ENCODE data around the gene RBM17.
"Not testable (repeated sequence)": the region's sequence is repeated elsewhere in the genome, so short reads cannot be mapped to it uniquely, and the experiment has no call there.

Gene RBM17, protein sequence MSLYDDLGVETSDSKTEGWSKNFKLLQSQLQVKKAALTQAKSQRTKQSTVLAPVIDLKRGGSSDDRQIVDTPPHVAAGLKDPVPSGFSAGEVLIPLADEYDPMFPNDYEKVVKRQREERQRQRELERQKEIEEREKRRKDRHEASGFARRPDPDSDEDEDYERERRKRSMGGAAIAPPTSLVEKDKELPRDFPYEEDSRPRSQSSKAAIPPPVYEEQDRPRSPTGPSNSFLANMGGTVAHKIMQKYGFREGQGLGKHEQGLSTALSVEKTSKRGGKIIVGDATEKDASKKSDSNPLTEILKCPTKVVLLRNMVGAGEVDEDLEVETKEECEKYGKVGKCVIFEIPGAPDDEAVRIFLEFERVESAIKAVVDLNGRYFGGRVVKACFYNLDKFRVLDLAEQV

DNA sequence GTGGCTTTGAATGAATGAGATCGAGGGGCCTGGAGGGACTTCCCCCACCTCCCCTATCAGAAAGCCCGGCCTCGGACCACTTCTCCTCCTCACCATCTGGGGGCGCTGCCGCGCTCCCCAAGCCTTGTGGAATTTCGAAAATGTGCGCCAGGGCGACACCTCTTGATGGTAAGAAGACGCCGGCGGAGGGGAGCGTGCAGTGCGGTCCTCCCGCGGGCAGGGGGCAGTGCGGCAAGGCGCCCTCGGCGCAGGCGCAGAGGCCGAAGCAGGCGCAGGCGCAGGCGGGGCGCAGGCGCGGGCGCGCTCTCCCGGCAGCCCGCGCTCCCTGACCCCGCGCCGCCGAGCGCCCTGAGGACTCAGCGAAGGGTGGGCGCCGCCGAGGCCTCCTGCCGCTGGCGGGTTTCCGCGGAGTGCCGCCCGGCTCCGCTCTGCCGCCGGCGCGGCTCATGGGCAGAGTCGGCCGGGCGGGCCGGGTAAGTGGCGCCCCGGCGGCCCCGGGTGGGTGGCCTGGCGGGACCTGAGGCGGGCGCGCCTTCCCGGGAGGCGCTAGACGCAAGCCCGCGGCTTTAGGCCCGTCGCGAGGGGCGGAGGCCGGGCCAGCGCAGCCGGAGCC, at the start of gene RBM17:
Gene RBM17 (plus strand): TSS at position 314 of the 613 bp plus-strand sequence. CDS start 8,032 bp downstream, outside the sequence.
- peak; percentile 98 for DNase-seq

DNA sequence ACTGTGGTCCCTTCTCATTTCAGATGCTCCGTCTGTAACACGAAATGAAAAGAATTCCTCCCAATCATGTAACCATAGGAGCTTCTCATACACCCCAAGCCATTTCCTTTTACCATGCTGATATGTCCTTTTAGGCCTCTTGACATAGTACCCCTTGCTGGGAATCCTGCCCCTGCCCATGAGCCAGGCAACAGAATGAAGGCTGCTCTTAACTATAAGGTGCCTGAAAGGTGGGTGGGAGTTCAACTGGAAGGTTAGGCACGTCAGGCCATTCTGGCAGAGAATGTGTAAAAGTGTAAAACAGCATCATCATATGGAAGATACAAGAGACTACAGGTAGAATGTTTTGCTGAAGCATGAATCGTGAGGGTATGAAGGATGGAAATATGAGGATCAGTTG, 49.1 kb upstream of the RBM17 start:
- no peak for DNase-seq

DNA sequence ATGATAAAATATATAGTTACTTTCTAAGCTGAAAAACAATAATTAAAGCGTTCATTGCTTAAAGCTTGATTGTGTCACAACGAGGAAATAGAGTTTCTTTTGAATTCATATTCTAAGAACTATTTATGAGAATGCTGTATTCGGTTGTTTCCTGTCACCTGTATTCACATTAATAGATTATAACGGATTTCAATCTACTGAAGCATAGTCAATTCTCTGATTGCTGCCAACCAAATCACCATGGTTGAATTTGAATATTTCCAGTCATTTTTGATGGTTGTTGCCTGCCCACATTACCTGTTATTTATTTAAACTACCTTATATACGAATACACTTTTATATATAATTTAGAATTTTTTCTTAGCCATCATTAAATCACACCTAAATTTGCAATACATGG, 48.6 kb upstream of the RBM17 start:
- no peak for DNase-seq

DNA sequence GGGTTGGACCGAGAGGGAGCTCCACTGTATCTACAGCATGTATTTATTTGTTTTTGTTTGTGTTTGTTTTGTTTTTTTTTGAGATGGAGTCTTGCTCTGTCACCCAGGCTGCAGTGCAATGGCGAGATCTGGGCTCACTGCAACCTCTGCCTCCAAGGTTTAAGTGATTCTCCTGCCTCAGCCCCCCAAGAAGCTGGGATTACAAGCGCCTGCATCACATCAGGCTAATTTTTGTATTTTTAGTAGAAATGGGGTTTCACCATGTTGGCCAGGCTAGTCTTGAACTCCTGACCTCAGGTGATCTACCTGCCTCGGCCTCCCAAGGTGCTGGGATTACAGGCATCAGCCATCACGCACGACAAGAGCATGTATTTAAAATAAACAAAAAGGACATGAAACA, 45.5 kb upstream of the RBM17 start:
- DNase-seq = not testable (repeated sequence)

DNA sequence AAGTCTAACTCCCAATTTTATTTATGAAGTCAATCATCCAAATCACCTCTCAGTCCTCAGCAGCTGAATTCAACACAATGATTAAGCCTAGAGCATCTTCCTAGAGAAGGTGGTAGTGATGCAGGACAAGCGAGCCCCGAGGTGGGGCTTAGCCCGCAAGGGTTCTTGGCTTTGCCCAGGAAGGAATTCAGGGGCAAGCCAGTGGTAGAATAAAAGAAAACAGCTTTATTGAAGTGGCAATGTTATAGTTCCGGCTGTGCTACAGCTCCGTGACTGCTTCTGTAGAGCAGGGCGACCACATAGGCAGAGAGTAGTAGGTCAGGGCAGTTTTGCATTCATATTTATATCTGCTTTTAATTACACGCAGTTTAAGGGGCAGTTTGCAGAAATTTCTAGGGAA, 44.8 kb upstream of the RBM17 start:
- no peak for DNase-seq

DNA sequence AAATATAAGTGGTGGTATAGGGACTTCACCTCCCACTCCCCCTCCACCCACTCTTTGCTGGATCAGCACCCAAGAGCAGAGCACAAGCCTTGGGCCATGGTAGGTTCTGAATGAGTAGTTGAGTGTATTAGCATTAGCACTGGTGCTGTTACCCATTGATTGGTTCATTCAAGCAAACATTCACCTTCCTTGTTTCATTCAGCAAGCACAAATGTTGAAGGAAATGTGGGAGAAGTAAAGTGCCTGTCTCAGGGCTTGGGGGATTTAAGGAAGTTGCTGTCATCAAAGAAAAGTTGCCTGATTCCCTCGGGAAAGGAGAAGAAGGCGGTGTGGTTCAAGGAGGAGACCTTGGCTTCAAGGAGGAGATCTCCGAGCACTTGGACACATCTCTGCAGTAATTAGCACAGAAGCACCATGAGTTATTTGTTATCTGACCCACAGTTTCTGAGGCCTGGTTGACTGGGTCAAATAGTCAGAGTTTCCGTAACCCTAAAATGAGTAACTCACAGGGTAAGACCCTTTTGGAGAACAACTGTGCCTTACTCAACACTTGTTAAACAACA, 44.0 kb upstream of the RBM17 start:
- DNase-seq = no peak

DNA sequence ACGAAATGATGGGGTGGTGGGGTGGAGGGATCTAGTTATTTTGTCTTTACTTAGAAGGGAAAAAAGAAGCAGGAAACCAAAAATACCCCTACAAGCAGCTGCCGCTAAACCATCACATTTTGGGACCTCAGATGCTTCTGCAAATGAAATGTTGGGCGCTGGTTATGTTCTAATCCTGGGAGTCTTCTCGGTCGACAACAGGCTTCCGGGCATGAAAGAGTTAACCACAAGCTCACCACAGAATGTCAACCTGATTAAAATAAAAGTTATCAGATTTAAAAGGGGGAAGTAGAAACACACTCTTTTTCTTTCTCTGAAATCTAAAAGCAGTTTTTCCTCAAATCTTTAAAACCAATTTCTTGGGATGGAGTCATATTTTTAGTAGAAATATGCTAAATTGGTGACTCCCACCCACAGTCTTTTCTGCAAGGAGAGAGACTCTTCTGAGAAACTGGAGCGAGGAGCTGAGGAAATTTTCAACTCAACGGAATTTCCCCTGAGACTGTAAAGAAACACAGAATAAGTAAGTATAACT, 43.5 kb upstream of the RBM17 start:
- DNase-seq = no peak

DNA sequence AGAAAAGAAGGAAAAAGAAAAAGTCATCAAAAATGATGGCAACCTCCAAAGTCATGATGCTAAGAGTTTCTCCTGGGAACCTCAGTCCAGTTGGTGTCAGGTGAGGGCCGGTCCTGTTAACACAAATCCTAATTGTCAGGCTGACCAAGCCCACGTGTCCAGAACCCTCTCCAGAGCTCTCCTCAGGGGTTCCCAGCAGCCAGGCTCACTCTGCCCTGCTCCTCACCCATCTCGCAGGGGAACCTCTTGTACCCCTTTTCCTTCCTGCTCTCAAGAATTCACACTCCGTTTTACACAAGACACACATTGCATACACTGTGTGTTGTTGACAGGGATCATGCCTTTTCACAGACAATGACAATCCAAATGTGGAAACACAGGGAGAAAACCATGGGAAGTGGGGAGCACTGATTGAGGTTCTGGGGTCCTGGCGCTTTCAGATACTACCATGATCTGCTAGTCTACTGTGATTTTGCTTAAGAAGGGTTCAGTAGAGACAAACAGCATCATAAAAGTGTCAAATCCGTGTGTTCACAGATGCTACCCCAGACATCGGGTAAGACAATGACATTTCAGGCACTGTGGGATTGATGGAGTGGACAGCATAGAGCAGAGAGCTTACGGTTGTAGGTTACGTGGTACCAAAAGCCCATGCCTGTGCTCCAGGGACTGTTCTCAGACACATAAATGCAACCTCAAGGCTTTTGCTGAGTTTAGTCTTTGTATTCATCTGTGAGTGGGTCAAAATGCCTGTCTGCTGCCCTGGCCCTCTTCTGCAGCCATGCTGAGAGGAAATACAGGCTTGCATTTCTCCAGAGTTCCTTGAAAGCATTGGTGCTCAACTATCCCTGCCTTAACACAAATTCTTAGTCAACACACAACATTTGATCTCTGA, 42.7 kb upstream of the RBM17 start:
- no peak for DNase-seq

DNA sequence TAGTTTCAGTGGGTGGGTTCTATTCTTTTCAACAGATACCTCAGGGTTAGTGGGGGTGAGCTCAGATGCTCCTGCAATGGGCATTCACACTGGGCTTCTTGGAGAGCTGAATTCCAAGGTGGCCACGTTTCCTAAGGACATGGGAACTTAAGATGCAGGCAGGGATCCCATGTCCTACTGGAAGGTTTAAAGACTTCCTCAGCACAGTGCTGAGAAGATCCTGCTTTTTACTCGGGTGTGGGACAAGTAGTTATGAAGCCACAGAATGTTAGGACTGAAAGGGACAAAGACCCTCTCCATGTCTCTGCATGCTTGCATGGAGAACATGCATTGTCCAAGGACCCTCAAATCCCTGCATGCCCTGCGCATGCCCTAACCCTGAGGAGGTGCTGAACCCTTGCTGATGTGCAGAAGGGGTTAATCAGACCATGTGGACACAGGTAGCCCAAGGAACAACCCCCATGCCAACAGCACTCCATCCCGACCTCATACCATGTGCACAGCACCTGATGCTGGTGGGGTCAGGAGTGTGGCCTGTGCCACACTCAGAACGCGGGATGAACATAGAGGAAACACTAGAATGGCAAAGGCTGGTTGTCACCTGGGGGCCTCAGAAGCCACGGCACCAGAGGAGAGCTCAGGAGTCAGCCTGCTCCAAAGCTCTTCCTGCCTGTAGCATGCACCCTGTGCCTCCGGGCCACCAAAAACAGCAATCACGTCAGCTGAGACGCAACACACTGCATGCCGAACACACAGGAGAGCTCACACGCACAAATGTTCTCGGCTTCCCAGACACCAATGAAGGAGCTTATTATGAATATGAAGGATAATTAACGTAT, 41.8 kb upstream of the RBM17 start:
- DNase-seq = no peak

DNA sequence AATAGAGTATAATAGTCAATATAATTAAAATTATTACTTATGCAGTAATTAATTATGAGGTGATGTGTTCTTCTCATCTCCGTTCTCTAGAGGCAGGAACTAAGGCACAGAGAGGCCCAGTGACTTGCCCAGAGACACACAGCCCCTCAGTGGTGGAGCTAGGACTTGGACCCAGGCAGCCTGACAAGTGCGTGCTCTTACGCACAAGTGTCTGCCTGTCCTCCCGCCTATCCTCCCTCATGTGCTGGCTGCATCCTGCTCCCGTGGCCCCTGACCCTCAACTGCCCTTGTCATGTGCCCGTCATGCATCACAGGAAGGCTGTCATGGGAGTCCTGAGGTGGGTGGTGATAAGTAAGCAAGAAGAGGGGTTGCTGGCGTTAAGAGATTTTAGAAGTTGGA, 41.0 kb upstream of the RBM17 start:
- no peak for DNase-seq

DNA sequence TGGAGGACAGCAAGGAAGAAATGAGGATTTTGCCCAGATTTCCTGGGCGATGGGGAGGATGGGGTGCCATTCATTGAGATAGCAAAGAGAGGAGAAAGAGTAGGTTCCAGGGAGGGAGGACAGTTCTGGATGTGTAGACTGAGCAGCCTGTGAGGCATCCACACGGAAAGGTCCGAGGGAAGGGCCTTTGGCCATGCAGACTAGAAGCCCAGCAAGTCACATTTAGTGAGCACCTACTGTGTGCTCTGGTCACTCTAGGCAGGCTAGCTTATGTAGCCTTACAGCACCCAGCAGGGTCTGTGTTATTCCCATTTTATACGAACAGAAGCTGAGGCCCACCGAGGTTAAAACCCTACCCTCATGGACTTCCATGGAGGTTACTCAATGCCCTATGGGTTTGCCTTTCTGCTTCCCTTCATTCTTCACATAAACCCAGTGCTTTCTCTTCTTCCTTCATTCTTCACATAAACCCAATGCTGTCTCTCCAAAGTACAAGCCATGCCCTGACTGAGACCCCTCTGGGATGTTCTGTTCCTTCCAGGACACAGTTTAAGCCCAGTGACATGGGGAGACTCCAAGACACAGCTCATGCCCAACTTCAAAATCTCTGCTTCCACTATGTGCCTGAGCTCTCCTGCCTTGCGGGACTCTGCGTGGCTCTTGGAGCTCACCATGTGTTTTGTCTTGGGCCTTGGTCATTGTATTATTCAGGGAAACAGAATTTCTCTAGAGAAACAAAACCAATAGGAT, 40.4 kb upstream of the RBM17 start:
- no peak for DNase-seq

DNA sequence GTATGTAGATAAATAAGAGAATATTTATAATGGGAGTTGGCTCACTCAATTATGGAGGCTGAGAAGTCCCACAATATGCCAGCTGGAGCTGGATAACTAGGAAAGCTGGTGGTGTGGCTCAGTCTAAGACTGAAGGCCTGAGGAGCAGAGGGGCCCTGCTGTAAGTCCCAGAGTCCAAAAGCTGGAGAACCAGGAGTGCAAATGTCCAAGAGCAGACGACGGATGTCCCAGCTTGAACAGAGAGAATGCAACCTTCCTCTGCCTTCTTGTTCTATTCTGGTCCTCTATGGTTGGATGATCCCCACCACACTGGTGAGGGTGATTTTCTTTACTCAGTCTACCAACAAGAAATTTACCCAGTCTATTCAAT, 39.8 kb upstream of the RBM17 start:
- no peak for DNase-seq

DNA sequence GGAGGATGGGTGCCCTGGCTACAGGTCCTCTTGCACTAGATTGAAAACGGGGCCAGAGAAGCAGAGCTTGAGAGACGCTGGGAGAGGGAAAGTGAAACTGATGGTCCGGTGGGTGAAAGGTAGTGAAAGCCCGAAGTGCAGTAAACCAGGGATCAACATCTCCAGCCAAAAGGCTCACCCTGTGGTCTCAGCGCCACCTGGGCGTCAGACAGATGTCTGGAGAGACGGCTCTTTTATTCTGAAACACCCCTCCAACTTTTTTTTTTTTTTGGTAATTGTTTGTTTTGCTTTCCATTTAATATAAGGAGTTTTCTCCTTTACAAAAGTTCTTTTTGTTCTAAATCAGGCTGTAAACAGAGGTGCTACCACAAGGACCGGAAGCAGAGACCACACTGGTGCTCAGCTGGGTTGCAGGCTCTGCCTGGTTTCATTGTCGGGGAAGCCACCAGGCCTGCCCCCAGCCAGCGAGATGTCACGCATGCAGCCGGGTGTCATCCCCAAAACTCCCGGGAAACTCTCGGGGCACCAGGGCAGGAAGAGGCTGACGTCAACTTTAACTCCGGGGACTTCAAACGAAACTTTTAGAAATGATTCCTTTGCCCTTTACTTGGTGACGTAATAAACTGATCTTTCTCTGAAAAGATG, 37.9 kb upstream of the RBM17 start:
- DNase-seq = peak; percentile 96

DNA sequence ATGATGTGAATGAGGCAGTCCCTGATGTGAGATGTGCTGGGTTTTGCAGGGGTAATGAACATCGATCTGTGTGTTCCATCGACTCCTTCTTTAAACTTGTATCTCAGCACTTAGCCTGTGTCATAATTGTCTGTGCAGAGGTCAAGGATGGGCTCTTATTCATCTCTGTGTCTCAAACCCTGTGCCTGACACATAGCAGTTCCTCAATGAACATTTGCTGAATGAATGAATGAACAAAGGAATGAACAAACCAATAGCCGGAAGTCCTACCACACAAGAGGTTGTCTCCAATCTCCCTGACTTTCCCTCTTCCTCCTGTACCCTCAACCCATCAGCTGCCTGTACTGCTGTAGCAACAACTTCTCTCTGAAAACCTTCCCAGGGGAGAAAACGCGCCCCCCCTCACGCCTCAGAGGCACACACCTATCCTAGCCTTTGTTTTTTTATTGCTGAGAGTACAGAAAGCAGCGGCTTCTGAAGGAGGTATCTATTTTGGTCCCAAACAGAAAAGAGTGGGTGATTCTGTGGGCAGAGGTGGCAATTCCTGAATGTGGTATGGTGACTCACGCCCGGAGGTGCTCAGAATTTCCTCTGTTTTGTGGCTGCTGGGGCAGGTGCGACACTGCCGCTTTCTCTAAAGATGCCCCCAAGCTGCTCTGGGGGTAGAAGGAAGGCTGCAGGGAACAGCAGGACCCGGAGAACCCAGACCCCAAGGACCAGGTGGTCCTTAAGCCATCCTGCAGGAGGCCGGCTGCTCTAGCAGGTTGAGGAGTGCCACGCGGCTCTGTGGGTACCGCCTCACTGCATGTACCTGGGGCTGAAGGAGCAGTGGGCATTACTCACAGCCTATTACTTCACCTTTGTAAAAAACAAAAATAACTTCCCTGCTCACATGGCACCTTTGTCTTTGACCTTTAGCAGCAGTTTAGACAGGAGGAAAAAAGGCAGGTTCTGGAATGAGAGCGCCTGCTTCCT, 36.3 kb upstream of the RBM17 start:
- DNase-seq = peak; percentile 84

DNA sequence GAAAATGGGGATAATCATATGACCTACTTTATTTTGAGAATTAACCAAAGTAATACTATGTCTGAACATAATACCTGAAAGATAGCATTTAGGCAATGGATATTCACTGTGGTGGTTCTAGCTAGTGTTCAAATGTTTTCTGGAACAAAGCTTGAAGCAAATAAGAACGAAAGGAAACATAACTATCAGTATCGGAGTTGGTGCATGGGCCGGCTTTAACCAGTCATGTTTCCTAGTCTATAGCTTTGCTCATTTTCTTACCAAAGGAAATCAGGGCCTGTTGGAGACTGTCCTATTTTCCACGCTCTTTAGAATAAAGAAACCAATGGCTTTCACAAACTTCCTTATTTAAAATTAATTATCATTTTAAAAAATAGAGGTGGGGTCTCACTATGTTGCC, 35.5 kb upstream of the RBM17 start:
- DNase-seq = no peak

DNA sequence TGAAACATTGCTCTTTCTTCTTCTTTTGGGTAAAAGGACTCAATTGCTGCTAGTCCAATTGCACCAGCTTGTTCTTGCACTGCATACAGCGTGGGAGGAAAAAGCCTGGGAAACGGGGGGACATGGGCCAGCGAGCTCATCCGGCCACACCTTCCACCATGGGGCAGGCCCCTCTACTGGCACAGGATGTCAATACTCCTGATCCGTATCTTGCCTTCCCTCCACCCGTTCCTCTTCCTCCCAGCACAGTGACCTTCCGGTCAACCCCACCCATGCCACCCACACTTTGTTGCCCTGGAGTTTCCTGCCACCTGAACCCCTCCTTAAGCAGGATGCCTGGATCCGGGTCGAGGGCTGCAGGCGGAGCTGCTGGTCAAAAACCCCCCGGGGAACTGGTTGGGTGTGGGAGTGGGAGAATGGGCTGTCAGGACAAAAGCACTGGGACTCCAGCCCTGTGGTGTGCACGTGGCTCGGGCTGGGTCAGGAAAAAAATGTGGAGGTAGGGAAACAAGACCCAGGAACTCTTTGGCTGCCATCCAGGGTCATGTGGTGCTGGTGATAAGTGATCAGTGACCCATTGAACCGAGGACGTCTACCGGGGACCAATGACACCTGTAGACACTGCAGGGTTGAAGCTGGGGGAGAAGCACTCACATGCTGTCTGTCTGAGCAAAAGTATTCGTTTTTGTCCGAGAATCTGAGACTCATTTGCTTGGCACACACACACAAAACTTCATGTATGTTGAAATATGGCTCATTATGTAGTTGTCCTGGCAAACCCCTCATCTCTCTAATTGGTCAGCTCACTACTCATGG, 34.8 kb upstream of the RBM17 start:
- DNase-seq = no peak

DNA sequence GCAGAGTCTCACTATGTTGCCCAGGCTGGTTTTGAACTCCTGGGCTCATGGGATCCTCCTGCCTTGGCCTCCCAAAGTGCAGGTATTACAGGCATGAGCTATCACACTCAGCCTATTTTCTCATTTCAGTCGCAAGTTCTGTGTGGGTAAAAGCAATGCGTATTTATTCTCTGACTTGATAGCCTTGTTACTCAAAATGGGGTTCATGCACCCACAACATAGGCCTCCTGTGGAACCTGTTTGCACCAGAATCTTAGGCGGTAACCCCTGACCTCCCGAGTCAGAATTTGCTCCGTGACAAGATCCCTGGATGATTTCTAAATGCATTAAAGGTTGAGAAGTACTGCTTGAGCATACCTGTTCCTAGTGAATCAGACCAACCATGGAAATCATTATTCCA, 34.0 kb upstream of the RBM17 start:
- no peak for DNase-seq

DNA sequence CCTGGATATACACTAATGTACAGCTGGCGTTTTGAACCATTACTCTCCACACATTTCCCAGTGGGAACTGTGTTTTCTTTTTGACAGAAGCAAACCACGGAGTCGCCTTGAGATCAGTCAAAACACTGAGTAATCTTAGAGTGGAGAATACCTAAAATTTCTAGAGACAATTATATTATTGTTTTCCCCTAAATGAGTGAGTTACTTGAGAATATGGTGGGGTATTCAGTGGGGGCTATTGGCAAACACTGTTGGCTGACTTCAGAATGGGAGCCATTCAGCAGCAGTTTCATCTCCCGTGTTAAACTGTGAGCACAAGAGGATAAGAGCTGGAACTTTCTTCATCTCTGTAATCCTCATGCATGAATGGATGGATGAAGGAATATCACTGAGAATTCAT, 32.9 kb upstream of the RBM17 start:
- DNase-seq = no peak

Data from CD4-positive, alpha-beta T cell treated with Interleukin-17A for 1 hour (primary cell).